GM18867 (cell line): ENCODE results near the gene YBX2.
A peak's percentile ranks its signal among the peaks of the same experiment; 100 is the strongest.

Source experiments
- ATAC-seq: cut with Tn5 transposase; IDR thresholded peaks from one replicate; pipeline ENCODE4 v1.9.1; 2021; ENCODE audit warnings: mild to moderate bottlenecking, moderate library complexity; ENCODE audit not compliant: unreplicated experiment

The YBX2 gene

DNA sequence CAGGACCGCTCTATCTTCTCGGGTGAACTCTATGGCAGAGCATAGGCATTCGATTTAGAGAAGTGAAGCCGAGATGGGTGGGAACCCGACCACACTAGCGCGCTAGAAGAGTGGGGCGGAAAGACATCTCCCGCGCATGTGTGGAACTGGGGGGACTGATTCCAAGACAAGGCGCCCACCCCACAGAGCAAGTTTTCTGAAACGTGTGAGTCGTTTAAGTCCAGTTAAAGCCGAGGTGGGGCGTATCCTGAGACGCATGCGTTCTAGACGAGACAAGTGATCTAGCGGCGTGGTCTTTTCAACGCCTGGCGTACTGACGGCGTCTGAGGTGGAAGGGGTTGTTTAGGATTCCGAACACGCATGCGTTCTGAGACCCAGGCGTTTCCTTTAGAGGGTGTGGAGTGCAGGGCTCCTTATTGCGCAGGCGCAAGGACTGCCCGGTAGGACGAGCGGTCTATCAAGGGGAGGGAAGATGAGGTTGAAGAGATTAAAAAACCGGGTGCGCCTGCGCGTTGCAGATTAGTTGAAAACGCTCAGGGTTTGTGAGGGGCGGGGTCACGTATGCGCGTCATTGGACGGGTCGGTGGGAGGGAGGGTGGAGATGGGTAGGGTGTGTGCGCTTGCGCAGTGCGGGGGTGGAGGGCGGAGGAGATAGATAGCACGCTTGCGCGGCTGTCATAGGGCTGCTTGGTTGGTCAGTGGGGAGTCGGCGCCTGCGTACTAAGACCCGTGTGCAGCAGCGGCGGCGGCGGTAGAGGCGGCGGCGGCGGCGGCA, 12.7 kb upstream of the YBX2 start, which contains the start of gene EIF5A:
Gene EIF5A (plus strand): TSS at position 718 of the 775 bp plus-strand sequence. CDS start 2,008 bp downstream, outside the sequence.
- peak; percentile 69 for ATAC-seq

DNA sequence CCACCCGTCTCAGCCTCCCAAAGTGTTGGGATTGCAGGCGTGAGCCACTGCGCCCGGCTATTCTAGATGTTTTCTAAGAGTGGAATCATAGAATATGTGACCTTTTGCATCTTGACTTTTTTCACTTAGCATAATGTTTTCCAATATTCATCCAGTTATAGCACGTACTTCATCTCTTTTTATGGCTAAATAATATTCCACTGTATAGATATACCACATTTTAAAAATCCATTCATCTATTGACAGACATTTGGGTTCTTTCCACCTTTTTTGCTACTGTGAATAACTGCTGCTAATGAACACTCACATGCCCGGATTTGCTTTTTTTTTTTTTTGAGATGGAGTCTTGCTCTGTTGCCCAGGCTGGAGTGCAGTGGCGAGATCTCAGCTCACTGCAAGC, 9.7 kb upstream of the YBX2 start:
- no peak for ATAC-seq

DNA sequence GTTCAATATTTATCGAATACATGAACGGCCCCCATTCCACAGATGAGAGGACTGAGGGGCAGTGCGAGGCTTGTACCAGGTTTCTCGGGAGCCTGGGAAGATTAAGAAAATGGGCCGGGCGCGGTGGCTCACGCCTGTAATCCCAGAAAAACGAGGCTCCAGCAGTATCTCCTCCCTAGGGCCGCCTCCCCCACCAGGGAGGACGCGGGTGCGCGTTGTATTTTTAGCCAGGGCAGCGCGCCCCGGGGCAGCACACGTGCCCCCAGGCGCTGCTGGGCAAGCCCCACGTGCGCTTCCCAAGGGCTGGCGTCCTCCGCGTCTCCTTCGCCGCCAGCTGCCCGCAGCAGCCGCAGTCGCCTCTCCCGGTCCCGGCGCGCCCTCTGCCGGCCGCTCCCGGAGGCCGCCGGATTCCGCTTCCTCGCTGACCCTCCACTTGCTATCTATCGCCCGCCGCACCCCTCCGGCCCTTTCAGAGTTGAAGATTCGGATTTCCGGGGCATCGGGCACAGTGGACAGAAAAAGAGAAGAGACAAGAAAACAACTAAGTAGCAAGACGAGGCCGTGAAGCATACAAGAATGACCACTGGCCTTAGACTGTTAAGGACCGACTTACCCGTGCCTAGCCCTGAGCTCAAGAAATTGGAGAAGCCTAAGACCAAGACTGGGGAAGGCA, 1.9 kb upstream of the YBX2 start:
- no peak for ATAC-seq

DNA sequence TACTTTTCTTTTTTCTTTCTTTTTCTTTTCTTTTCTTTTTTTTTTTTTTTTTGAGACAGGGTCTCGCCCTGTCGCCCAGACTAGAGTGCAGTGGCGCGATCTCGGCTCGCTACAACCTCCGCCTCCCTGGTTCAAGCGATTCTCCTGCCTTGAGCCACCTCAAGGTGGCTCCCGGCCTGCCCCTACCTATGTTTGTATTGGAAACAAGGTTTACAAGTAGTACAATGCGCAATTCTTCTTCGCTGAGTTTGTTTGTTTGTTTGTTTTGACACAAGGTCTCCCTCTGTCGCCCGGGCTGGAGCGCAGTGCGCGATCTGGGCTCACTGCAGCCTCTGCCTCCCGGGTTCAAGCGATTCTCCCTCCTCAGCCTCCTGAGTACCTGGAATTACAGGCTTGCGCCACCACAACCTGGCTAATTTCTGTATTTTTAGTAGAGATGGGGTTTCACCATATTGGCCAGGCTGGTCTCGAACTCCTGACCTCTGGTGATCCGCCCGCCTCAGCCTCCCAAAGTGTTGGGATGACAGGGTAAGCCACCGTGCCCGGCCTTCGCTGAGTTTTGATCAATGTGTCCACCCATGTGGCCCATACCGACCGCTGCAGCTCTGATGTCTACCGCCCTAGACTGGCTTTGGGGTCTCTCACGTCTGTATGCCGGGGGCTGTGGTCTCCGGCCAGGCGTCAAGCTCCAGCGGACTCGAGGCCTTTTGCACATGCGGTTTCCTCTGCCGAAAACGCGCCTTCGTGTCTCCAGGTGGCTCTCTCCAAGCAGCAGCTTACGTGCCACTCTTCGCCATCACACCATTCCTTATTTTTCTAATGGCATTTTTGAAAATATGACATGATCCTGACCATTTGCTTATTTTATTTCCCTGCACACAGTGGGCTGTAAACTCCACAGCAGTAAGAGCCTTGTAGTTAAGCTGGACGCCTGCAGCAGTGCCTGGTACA, 1.1 kb upstream of the YBX2 start:
- no peak for ATAC-seq

GRCh38 chr17:7293816-7294613, 424 bp downstream of the YBX2 start:
- no peak for ATAC-seq

- no peak for ATAC-seq
These were observed 1.3 kb downstream of the YBX2 start for GRCh38 chr17:7293159-7293558.

GRCh38 chr17:7292729-7293128, 1.7 kb downstream of the YBX2 start:
- no peak for ATAC-seq

DNA sequence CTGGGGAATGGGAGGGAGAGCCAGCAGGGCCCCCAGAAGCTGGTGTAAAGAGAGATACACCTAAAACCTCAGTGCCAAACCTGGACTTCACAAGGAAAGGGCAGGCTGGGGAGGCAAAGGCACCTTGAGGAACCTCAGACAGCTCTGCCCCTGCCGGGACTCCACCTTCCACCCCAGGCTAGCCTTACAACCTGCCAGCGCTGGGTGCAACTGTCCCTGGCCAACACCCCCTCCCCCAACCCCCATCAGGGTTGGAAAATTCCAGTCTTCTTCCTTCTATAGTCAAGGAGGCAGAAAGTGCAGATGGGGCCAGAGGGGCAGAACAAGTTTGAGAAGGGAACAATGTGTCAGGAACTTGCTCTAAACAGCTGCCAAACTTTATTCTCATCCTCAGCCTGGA, 2.2 kb downstream of the YBX2 start:
- ATAC-seq, result no peak

GRCh38 chr17:7290685-7291084, 3.8 kb downstream of the YBX2 start:
- no peak for ATAC-seq

DNA sequence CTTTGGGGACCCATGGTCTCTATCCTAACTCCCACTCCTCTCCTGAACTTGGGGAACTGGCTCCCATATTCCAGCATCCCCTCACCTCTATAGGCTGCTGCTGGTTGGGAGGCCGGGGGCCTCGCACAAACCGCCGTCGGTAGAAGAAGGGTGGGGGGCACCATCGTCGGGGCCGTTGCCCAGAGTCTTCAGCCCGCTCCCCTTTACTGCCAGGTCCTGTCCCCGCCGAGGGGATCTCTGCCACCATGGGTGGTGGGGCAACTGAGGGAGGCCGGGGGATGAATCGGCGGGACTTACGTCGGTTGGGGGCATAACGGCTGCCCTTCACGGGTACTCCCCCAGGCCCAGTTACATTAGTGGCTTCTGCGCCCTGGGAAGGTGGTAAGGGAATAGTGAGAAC, 4.3 kb downstream of the YBX2 start:
- ATAC-seq, result no peak

DNA sequence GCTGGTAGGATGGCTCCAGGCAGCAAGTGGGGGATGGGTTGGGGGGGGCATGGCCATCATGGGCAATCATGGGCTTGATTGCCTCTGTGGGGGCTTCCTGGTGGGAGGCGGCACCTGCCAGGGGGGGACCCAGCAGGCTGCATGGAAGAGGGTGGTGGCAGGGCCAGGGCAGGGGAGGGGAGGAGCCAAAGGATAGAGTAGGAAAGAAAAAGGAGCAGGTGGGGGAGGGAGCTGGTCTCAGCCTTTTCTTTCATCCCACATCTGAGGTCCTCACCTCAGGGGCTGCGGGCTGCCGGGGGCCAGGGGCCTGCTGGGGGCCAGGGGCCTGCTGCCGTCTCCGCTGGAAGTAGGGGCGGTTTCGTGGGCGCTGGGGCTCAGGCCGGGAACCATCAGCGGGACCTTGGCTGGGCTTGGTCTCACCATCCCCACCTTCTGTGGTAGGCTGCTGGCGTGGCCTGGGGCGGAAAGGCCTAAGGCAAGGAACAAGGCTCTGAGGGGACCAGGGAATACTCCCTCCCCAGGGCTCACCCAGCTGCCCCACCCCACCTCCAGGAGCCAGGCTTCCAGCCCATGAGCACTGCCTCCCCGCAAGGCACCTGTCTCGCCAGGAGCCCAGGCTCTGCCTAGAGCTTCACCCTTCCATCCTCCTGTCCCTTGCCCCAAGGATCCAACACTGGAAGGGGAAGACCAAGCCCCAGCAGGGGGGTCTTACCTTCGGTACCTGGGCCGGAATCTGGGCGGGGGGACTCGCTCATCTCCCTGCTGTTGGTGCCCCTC, 5.0 kb downstream of the YBX2 start:
- ATAC-seq, result no peak

GRCh38 chr17:7285679-7286078, 8.8 kb downstream of the YBX2 start:
- no peak for ATAC-seq

- ATAC-seq, result no peak
These were observed 9.5 kb downstream of the YBX2 start for GRCh38 chr17:7284911-7285310.

DNA sequence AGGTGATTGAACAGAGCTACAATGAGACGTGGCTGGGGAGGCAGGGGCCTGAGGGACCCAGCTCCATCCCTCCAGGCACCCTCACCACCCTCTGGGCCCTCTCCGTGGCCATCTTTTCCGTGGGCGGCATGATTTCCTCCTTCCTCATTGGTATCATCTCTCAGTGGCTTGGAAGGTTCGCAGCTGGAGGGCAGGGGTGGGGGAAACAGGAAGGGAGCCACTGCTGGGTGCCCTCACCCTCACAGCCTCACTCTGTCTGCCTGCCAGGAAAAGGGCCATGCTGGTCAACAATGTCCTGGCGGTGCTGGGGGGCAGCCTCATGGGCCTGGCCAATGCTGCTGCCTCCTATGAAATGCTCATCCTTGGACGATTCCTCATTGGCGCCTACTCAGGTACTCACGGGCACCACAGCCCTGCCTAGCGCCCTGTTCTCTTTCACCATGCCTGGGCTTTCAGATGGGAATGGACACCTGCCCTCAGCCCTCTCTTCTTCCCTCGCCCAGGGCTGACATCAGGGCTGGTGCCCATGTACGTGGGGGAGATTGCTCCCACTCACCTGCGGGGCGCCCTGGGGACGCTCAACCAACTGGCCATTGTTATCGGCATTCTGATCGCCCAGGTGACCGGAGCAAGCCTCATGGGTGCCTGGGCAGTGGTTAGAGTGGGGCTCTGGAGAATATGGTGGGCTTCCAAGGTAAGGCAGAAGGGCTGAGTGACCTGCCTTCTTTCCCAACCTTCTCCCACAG, 10.8 kb downstream of the YBX2 start:
- ATAC-seq, result no peak

DNA sequence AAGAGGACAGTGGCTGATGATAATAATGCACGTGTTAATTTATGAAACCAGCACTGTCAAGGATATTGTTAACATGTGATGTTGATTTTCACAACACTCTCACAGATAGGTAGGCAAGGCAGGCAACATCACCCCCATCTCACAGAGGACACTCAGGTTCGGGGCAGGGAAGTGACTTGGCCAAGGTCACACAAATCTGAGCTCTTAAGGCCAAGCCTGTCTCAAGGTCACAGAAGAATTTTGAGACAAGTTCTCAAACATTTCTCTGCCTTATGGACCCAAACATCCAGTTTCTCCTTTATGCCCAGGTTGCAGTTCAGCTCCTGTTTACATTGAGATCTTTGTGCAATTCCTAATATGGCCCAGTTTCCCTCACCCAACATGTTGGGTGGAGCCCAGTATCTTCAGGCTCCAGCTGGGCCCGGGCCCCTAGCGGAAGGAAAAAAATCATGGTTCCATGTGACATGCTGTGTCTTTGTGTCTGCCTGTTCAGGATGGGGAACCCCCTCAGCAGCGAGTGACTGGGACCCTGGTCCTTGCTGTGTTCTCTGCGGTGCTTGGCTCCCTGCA, 11.6 kb downstream of the YBX2 start:
- ATAC-seq, result no peak

- ATAC-seq, result no peak
These were observed 12.3 kb downstream of the YBX2 start for GRCh38 chr17:7281953-7282751.

DNA sequence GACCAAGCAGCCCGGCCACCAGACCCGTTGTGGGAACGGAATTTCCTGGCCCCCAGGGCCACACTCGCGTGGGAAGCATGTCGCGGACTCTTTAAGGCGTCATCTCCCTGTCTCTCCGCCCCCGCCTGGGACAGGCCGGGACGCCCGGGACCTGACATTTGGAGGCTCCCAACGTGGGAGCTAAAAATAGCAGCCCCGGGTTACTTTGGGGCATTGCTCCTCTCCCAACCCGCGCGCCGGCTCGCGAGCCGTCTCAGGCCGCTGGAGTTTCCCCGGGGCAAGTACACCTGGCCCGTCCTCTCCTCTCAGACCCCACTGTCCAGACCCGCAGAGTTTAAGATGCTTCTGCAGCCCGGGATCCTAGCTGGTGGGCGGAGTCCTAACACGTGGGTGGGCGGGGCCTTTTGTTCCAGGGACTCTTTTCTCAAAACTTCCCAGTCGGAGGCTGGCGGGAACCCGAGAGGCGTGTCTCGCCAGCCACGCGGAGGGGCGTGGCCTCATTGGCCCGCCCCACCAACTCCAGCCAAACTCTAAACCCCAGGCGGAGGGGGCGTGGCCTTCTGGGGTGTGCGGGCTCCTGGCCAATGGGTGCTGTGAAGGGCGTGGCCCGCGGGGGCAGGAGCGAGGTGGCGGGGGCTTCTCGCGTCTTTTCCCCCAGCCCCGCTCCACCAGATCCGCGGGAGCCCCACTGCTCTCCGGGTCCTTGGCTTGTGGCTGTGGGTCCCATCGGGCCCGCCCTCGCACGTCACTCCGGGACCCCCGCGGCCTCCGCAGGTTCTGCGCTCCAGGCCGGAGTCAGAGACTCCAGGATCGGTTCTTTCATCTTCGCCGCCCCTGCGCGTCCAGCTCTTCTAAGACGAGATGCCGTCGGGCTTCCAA, 13.1 kb downstream of the YBX2 start, which contains the start of gene SLC2A4:
Gene SLC2A4 (plus strand): TSS at position 645 of the 879 bp plus-strand sequence. CDS start 217 bp downstream, at position 862.
- ATAC-seq, result peak; percentile 65
